Smooth muscle cell of the pulmonary artery (primary cell): ENCODE results near the gene MMP14. TPM values are rescaled to one million over a fixed set of nuclear protein-coding genes. Genes with fewer than 3 reads are reported as not detected.

Experiments used
- total RNA-seq: library from RNA; depleted of rRNA; stranded (reverse); fragments of >200 nt; gene quantifications from 2 replicates; pipeline ENCODE4 v1.2.3, GENCODE V29; 2014

MMP14 gene
- 445 and 1,032 TPM in 2 replicates for total RNA-seq

DNA sequence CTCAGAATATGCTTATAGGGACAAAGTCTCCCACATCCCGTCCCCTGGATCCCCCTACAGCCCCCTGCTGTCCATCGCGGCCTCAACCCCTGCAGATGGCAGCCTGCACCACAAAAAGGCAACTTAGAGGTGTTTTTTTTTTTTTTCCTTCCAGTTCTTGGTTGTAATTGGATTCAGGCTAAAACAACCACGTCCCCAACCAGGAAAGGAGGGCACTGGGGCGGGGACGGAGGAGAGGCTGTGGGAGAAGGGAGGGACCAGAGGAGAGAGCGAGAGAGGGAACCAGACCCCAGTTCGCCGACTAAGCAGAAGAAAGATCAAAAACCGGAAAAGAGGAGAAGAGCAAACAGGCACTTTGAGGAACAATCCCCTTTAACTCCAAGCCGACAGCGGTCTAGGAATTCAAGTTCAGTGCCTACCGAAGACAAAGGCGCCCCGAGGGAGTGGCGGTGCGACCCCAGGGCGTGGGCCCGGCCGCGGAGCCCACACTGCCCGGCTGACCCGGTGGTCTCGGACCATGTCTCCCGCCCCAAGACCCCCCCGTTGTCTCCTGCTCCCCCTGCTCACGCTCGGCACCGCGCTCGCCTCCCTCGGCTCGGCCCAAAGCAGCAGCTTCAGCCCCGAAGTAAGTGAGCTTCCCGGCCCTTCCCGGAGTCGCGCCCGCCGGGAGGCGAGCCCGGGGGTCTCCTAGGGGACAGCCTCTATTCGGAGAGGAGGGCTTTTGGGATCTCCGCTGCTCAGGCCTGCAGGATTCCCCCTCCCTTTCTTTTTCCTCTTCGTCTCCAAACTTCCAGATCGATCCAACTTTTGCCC lies at the start of gene MMP14:
Gene MMP14, plus strand, starts transcription at position 285 of the 813 bp plus-strand sequence. Its CDS starts 233 bp downstream, at position 518.

DNA sequence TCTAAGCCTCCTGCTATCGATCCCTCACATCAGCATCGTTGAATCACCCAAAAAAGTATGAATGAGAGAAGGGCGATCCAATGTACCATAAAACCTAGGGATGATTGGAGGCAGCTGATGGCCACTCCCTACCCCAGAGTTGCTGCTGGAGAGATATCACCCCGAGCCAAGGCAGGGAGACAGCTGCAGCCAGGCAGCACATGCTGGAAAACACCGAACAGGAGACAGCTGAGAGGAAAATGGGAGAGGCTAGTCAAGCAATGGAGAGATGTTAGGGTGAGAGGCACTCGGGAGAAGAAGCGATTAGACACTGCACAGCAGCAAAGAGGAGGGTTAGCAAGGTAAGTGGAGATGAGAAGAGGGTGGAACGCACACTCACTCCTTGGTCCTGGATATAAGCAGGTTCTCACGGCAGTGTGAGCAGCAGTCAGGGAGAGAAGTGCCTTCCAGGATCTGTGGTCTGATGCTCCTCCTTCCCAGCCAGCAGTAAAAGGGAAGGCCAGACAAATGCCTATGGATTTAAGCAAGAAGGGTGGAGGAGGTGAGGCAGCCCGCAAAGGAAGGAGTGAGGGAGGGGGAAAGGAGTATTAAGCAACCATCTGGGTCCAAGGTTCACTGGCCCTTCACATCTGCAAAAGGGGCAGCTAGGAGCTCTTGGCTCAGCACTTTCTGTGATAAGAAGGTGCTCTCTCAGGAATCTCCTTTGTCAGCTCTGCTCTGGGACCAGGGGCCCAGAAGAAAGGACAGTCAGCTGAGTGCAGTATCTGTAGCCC lies 21.3 kb upstream of the MMP14 start, which contains the start of gene SLC7A7:
Gene SLC7A7, minus strand, starts transcription at position 495 of the 773 bp plus-strand sequence. CDS start 2,037 bp downstream, outside the sequence.

DNA sequence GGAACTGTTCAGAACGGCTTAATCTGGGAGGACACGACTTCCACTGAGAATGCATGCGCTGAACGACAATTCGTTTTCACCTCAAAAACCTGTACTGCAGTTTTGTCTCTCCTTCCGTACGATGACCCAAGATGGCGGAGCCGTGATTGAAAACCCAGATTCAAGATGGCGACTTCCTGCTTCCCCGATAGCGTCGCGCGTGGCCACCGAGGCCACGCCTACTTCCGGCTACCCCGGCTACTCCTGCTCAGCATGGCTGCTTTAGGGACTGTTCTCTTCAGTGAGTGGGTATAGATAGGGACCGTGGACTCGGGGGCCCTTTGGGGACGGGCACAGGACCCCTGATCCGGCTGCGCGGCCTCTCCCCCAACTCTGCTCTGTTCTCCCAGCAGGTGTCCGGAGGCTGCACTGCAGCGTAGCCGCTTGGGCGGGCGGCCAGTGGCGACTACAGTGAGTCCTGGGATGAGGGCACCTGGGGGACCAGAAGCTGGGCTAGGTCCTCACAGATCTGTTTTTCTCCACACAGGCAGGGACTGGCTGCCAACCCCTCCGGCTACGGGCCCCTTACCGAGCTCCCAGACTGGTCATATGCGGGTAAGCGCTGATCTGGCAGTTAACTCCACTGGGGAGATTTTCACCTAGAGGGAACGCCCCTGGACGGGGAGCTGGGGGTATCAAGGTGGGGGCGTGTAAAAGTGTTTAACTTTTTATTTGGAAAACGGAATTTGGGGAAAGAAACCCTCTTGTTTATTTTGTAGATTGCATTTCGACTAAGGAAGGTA lies 6.5 kb upstream of the MMP14 start, which contains the start of gene MRPL52:
Gene MRPL52, plus strand, starts transcription at position 227 of the 782 bp plus-strand sequence. Its CDS starts 26 bp downstream, at position 253.

DNA sequence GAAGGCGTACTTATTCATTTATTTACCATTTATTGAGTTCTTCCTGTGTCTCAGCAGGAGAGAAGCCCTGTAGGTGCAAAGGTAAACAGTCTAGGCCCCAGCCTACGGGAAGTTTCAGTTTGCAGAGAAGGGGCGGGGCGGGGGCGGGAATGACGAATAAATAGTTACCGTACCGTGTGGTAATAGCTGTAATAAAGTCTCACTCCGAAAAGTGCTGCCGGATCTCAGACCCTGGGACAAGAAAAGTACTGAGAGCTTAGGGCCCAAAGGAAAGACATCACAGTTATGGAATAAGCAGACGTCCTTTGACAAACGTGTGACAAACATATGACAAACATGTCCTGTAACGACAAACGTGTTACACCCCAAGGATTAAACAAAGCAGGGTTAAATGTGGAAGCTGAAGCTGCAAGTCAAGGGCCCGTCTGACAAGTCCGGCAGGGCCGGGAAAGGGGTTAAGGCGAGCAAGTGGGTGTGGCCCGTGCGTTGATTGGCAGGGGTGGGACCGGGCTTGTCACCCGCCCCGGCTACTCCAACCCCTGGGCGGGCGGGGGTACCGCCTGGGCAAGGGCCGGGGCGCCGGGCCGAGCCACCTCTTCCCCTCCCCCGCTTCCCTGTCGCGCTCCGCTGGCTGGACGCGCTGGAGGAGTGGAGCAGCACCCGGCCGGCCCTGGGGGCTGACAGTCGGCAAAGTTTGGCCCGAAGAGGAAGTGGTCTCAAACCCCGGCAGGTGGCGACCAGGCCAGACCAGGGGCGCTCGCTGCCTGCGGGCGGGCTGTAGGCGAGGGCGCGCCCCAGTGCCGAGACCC lies 35.0 kb downstream of the MMP14 start, which contains the start of gene LRP10:
Gene LRP10, plus strand, starts transcription at position 517 of the 809 bp plus-strand sequence. CDS start 564 bp downstream, outside the sequence.

DNA sequence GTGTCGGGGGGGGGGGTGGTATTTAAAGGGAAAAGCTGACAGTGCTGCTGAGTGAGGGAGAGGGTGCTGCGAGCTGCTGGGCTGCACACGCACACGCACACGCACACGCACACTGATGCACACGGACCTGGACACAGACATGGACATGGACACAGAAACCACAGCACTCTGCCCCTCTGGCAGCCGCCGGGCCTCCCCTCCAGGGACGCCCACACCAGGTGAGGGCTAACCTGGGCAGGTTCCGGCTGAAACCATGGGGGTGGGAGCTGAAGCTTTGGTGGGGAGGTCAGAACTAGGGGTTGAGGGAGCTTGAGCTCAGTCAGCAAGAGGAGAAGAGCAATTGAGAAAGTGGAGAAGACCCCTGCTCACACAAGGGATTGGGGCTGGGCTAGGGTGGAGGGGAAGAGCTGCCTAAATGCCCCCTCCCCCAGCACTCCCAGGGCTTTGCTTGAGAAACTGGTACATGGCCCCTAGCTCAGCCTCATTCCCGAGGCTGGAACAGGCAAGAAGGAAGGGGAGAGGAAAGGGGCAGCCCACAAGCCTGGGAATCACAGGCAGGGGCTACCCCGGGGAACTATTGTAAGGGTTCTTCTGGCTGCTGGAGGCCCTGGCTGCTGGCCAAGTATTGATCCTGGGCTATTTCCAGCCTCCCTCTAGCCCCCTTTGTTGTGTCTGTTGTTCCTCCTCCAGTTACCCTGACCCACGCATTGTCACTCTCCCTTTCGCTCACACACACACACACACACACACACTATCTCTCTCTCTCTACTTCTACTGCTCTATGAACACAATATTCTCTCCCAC lies 47.0 kb downstream of the MMP14 start, which contains the start of gene REM2:
Gene REM2, plus strand, starts transcription at position 50 of the 804 bp plus-strand sequence. Its CDS starts 66 bp downstream, at position 116.

Other genes with a start within 250 kb of the MMP14 start
- 262 and 320 TPM in 2 replicates for gene DAD1, start 247.4 kb upstream of the MMP14 start, total RNA-seq
- 37.9 and 38.4 TPM in 2 replicates for gene ABHD4, start 238.3 kb upstream of the MMP14 start, total RNA-seq
- gene OR6J1, start 192.2 kb upstream of the MMP14 start, total RNA-seq, result 0.03 TPM in 1 of 2 replicates, not detected in the other
- 77.8 and 97.1 TPM in 2 replicates for gene OXA1L, start 69.9 kb upstream of the MMP14 start, total RNA-seq
- gene SLC7A7, start 21.1 kb upstream of the MMP14 start, total RNA-seq, result 3.4 and 34.2 TPM in 2 replicates
- 27.4 and 27.9 TPM in 2 replicates for gene MRPL52, start 6.7 kb upstream of the MMP14 start, total RNA-seq
- gene LRP10, start 35.2 kb downstream of the MMP14 start, total RNA-seq, result 262 and 319 TPM in 2 replicates
- 0.07 and 0.13 TPM in 2 replicates for gene REM2, start 46.6 kb downstream of the MMP14 start, total RNA-seq
- 47.0 and 52.3 TPM in 2 replicates for gene RBM23, start 82.6 kb downstream of the MMP14 start, total RNA-seq
- 47.2 and 51.7 TPM in 2 replicates for gene PRMT5, start 92.8 kb downstream of the MMP14 start, total RNA-seq
- gene HAUS4, start 120.5 kb downstream of the MMP14 start, total RNA-seq, result 22.2 and 30.2 TPM in 2 replicates
- 43.2 and 61.2 TPM in 2 replicates for gene AJUBA, start 146.0 kb downstream of the MMP14 start, total RNA-seq
- 10.2 and 12.7 TPM in 2 replicates for gene C14orf93, start 173.6 kb downstream of the MMP14 start, total RNA-seq
- 174 and 207 TPM in 2 replicates for gene PSMB5, start 198.3 kb downstream of the MMP14 start, total RNA-seq
- not detected in 2 replicates for gene PSMB11, start 205.6 kb downstream of the MMP14 start, total RNA-seq
- gene CDH24, start 220.9 kb downstream of the MMP14 start, total RNA-seq, result 5.0 and 5.1 TPM in 2 replicates